Liver (tissue), 9 donors: Measurements from ENCODE around the gene SPATA32. TPM values are rescaled to one million over a fixed set of nuclear protein-coding genes. Genes with fewer than 3 reads are reported as not detected.
A peak's percentile ranks its signal among the peaks of the same experiment; 100 is the strongest.

Experiments
- DNase-seq: peaks from one replicate; pipeline ENCODE4 v3.0.0-alpha.2; 2017; ENCODE audit warnings: low spot score
- H3K27ac ChIP-seq, 2 donors: one replicate each; pipeline ENCODE4 v1.7.0; 2013; ENCODE audit warnings: inconsistent platforms in 2 of 2, low read length in 2 of 2, control low read depth in 1 of 2, low read depth in 1 of 2, mild to moderate bottlenecking in 1 of 2
- H3K27me3 ChIP-seq, 4 donors: one replicate each; pipeline versions ENCODE4 v1.6.1 to v1.7.0; 2013; ENCODE audit warnings: low read length in 3 of 4, inconsistent platforms in 1 of 4, mild to moderate bottlenecking in 1 of 4, moderate library complexity in 1 of 4; ENCODE audit not compliant: control insufficient read depth in 4 of 4, insufficient read depth in 4 of 4
- H3K36me3 ChIP-seq, 4 donors: one replicate each; pipeline versions ENCODE4 v1.6.1 to v1.7.0; 2013; ENCODE audit warnings: low read length in 3 of 4, mild to moderate bottlenecking in 3 of 4, low read depth in 1 of 4, moderate library complexity in 1 of 4; ENCODE audit not compliant: control insufficient read depth in 4 of 4, insufficient read depth in 3 of 4
- H3K4me1 ChIP-seq, 4 donors: one replicate each; pipeline versions ENCODE4 v1.6.1 to v1.7.0; 2013; ENCODE audit warnings: low read length in 3 of 4, mild to moderate bottlenecking in 3 of 4, moderate library complexity in 1 of 4; ENCODE audit not compliant: control insufficient read depth in 4 of 4, insufficient read depth in 4 of 4
- H3K4me3 ChIP-seq, 3 donors: one replicate each; pipeline versions ENCODE4 v1.6.1 to v1.7.0; 2013; ENCODE audit warnings: low read length in 3 of 3, control low read depth in 1 of 3, low read depth in 1 of 3, mild to moderate bottlenecking in 1 of 3
- H3K9ac ChIP-seq, 2 donors: one replicate each; pipeline ENCODE4 v1.7.0; 2013; ENCODE audit warnings: low read length in 2 of 2, mild to moderate bottlenecking in 2 of 2, moderate library complexity in 2 of 2, control low read depth in 1 of 2, low read depth in 1 of 2
- H3K9me3 ChIP-seq, 4 donors: one replicate each; pipeline versions ENCODE4 v1.6.1 to v1.7.0; 2013; ENCODE audit warnings: low read length in 3 of 4; ENCODE audit not compliant: control insufficient read depth in 4 of 4
- ATF3 ChIP-seq: IDR thresholded peaks from 2 replicates; pipeline ENCODE4 v1.6.1; 2016; ENCODE audit warnings: antibody characterized with exemption
- EGR1 ChIP-seq, 2 donors: IDR thresholded peaks; 2 replicates each; pipeline ENCODE4 v1.6.1; 2016 to 2018; ENCODE audit warnings: antibody characterized with exemption in 2 of 2, low read depth in 2 of 2
- FOXA1 ChIP-seq: IDR thresholded peaks from 2 replicates; pipeline ENCODE4 v1.6.1; 2016; ENCODE audit warnings: antibody characterized with exemption
- FOXA2 ChIP-seq: IDR thresholded peaks from 2 replicates; pipeline ENCODE4 v1.6.1; 2016; ENCODE audit warnings: antibody characterized with exemption
- HNF4A ChIP-seq, 2 donors: conservative IDR thresholded peaks; 2 replicates each; pipeline ENCODE4 v1.6.1; 2016; ENCODE audit warnings: antibody characterized with exemption in 2 of 2, mild to moderate bottlenecking in 2 of 2
- JUND ChIP-seq, 2 donors: IDR thresholded peaks; 2 replicates each; pipeline ENCODE4 v1.6.1; 2016; ENCODE audit warnings: antibody characterized with exemption in 2 of 2
- RAD21 ChIP-seq, 2 donors: IDR thresholded peaks; 2 replicates each; pipeline ENCODE4 v1.6.1; 2016; ENCODE audit warnings: antibody characterized with exemption in 2 of 2, mild to moderate bottlenecking in 2 of 2
- REST ChIP-seq: IDR thresholded peaks from 2 replicates; pipeline ENCODE4 v1.6.1; 2016; ENCODE audit warnings: antibody characterized with exemption, mild to moderate bottlenecking
- RXRA ChIP-seq, 2 donors: IDR thresholded peaks; 2 replicates each; pipeline ENCODE4 v1.6.1; 2017 to 2018; ENCODE audit warnings: antibody characterized with exemption in 2 of 2, mild to moderate bottlenecking in 1 of 2
- YY1 ChIP-seq: IDR thresholded peaks from 2 replicates; pipeline ENCODE4 v1.6.1; 2016; ENCODE audit warnings: antibody characterized with exemption, mild to moderate bottlenecking
- ZBTB33 ChIP-seq: IDR thresholded peaks from 2 replicates; pipeline ENCODE4 v1.6.1; 2016; ENCODE audit warnings: antibody characterized with exemption
- WGBS: extraction: QIAGEN DNeasy Blood & Tissue Kit; methylation state at CpG from one replicate; pipeline ENCODE4 v1.1.7; 2013; 5-methylcytosine and 5-hydroxymethylcytosine counted together
- polyA plus RNA-seq, 2 donors: library from polyadenylated mRNA; stranded (reverse) in 1 of 2; unstranded in 1 of 2; fragments of 200-250 nt in 1 of 2; fragments of >200 nt in 1 of 2; fragmentation: Nextera tagmentation in 1 of 2; extraction: Ambion mirVana in 1 of 2; gene quantifications; one replicate each; pipeline versions ENCODE4 v1.2.1 to v1.2.3, GENCODE V29; 2013 to 2015
- total RNA-seq, 2 donors: library from RNA; depleted of rRNA; stranded (reverse); fragments of >200 nt; gene quantifications; one replicate each; pipeline ENCODE4 v1.2.3, GENCODE V29; 2014
- donor health status: healthy.
- donor health status: healthy.
- donor health status: healthy.
- donor health status: healthy.
- donor health status: healthy.

The SPATA32 gene
- total and polyA plus RNA-seq, 4 donors: not detected

GRCh38 chr17:45284176-45285140, 22.6 kb upstream of the SPATA32 start:
- TF ChIP-seq YY1 (peak; percentile 19), HNF4A (conservative IDR thresholded peaks at IDR 0.05) (peak in 1 of 2 donors; percentile 69), RAD21 (IDR thresholded peaks at IDR 0.05) (peak in 1 of 2 donors; percentile 42), JUND (IDR thresholded peaks at IDR 0.05) (no peak), RXRA (IDR thresholded peaks at IDR 0.05) (peak in 1 of 2 donors; percentile 80)
- WGBS: 77% methylated on average over 21 of the region's 21 CpGs
- no peaks in the 10 kb centered on the region for H3K27me3 ChIP-seq
- no peak for DNase-seq
- H3K9me3 ChIP-seq: no peaks in the 10 kb centered on the region
- peaks cover 7 to 33% (median 13%) of the 10 kb centered on the region in 4 donors for H3K36me3 ChIP-seq
- no peak overlapping the region for H3K4me3 ChIP-seq
- H3K4me1 ChIP-seq: peaks cover 1 to 29% (median 22%) of the 10 kb centered on the region in 4 donors
- H3K27ac ChIP-seq: peak overlapping the region; percentile 11 to 52
- no peak overlapping the region for H3K9ac ChIP-seq

- H3K9ac ChIP-seq: no peak overlapping the region
Measured at GRCh38 chr17:45283711-45284110, 21.8 kb upstream of the SPATA32 start.

More at GRCh38 chr17:45283711-45284110, 21.8 kb upstream of the SPATA32 start:
- 84% methylated on average over 10 of the region's 10 CpGs for WGBS
- TF ChIP-seq REST (no peak), FOXA2 (no peak), EGR1 (IDR thresholded peaks at IDR 0.05; ENCODE audit: low read depth in 2 of 2) (no peak), ZBTB33 (no peak), ATF3 (no peak), RAD21 (IDR thresholded peaks at IDR 0.05) (no peak), FOXA1 (no peak)
- no peaks in the 10 kb centered on the region for H3K9me3 ChIP-seq
- no peaks in the 10 kb centered on the region for H3K27me3 ChIP-seq
- peak overlapping the region in 1 of 2 donors; percentile 52 for H3K27ac ChIP-seq
- H3K36me3 ChIP-seq: peaks cover 7 to 31% (median 13%) of the 10 kb centered on the region in 4 donors
- H3K4me3 ChIP-seq: no peak overlapping the region
- DNase-seq: no peak
- H3K4me1 ChIP-seq: peaks cover 1 to 24% (median 14%) of the 10 kb centered on the region in 4 donors
